Measurements from ENCODE around the gene ZFP36L1. TPM values are rescaled to one million over a fixed set of nuclear protein-coding genes. Genes with fewer than 3 reads are reported as not detected.
A peak's percentile ranks its signal among the peaks of the same experiment; 100 is the strongest.

The ZFP36L1 gene
- total and polyA plus RNA-seq, 2 of the 13 experiments (the other 11 are each of a cell fraction or from before 2014, with no cell fraction given), result 7.4 to 10.2 TPM

GRCh38 chr14:68775614-68776126, 17.2 kb downstream of the ZFP36L1 start (continued):
- no peak for TF ChIP-seq ZFP37 (CRISPR knock-in tag; IDR thresholded peaks at IDR 0.05; ENCODE audit: borderline replicate concordance)

GRCh38 chr14:68774771-68775613, 17.9 kb downstream of the ZFP36L1 start:
- ChIA-PET CTCF (ENCODE audit: low intra/inter-chr PET ratio, low total read pairs) (interaction anchor here (0.8 kb wide), 1 partner anchor 58 kb away, joined by 3 read pairs; no protein-coding TSS in a partner anchor), POLR2A (interaction anchor here (0.8 to 1.5 kb wide), 6 partner anchors 9 to 47 kb away, joined by 3 to 8 read pairs (median 4); partner anchors contain the start of gene ZFP36L1)
- FAIRE-seq (no peak), ATAC-seq (no peak), DNase-seq (ENCODE audit: low spot score) (peak; percentile 78)
- H3K9ac ChIP-seq (ENCODE audit: insufficient read depth, low read depth, low read length), result no peak overlapping the region
- H3K79me2 ChIP-seq (ENCODE audit: insufficient read depth, low read length), result no peaks in the 10 kb centered on the region
- no peaks in the 10 kb centered on the region for H4K20me1 ChIP-seq (ENCODE audit: insufficient read depth, low read length)
- no peaks in the 10 kb centered on the region for H3K9me3 ChIP-seq (ENCODE audit: low read length)
- in situ Hi-C loops (cut with HindIII; ENCODE audit: extremely low pct_ligation_motif_present, low pct_unique_long_range_greater_than_20kb), result no loop called here
- H3K27me3 ChIP-seq (ENCODE audit: control insufficient read depth in 1 of 2, insufficient read depth in 2 of 2, low read length in 2 of 2), result no peaks in the 10 kb centered on the region
- H2AFZ ChIP-seq (ENCODE audit: low read length), result no peak overlapping the region
- H3K4me2 ChIP-seq (ENCODE audit: low read depth, low read length), result no peak overlapping the region
- peaks cover 49% of the 10 kb centered on the region for H3K4me1 ChIP-seq (ENCODE audit: insufficient read depth, low read length)
- intact Hi-C loops (cut with micrococcal nuclease; ENCODE audit: unreplicated experiment), result no loop called here
- TF ChIP-seq MIXL1 (CRISPR knock-in tag; IDR thresholded peaks at IDR 0.05) (no peak), ZNF230 (CRISPR knock-in tag; IDR thresholded peaks at IDR 0.05) (no peak), ZNF331 (CRISPR knock-in tag; IDR thresholded peaks at IDR 0.05) (peak; percentile 97), TFE3 (CRISPR knock-in tag; IDR thresholded peaks at IDR 0.05) (peak; percentile 54; the same call in 1 of the 2 replicates)
- H3K36me3 ChIP-seq (replicated peaks in 1 of 2; ENCODE audit: control insufficient read depth in 1 of 2, insufficient read depth in 2 of 2, low read length in 2 of 2), result no peaks in the 10 kb centered on the region
- H3K27ac ChIP-seq (ENCODE audit: extremely low read length, insufficient read depth, low read length), result no peak overlapping the region
- H3K4me3 ChIP-seq (replicated peaks in 1 of 3; ENCODE audit: insufficient read depth in 1 of 3, low read depth in 2 of 3, low read length in 3 of 3), result no peak overlapping the region
- WGBS (ENCODE audit: low lambda C conversion rate), result 98% methylated on average over 4 of the region's 4 CpGs
- no TSS peak for BruUV-seq (replicated peaks)

All from HepG2 (cell line).